ENCODE measurements around the gene SSRP1.
"Not testable (repeated sequence)": the region's sequence is repeated elsewhere in the genome, so short reads cannot be mapped to it uniquely, and the experiment has no call there.

The SSRP1 gene

DNA sequence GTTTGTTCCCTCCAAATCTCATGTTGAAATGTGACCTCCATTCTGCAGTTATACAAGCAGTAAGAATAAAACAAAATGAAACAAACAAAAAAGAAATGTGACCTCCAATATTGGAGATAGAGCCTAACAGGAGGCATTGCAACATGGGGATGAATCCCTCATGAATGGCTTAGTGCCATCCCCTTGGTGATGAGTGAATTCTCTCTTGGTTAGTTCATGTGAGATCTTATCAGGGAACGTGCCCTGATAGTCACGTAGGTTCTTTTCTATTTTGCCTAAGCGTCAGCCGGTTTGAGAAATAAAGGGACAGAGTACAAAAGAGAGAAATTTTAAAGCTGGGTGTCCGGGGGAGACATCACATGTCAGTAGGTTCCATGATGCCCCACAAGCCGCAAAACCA lies 54.1 kb downstream of the SSRP1 start:
- H3K27ac ChIP-seq (ENCODE audit: low read length, poor library complexity, severe bottlenecking); H2BK12ac ChIP-seq (ENCODE audit: low read length in 2 of 2); H3K36me3 ChIP-seq (ENCODE audit: control insufficient read depth in 1 of 2, insufficient read depth in 2 of 2, low read depth in 1 of 2, low read length in 2 of 2); H4K8ac ChIP-seq (ENCODE audit: low read length); H2AFZ ChIP-seq (ENCODE audit: low read depth, low read length); H4K91ac ChIP-seq (ENCODE audit: low read length); H3K4me1 ChIP-seq (ENCODE audit: control insufficient read depth, insufficient read depth, low read depth, low read length); H2AK5ac ChIP-seq (ENCODE audit: low read length, severe bottlenecking); H3K79me1 ChIP-seq (replicated peaks; ENCODE audit: low read length, poor library complexity, severe bottlenecking); H3K4me2 ChIP-seq (ENCODE audit: low read length, poor library complexity, severe bottlenecking); H3K9ac ChIP-seq (ENCODE audit: low read length); H3K14ac ChIP-seq (ENCODE audit: low read length in 2 of 2); H3K23ac ChIP-seq (ENCODE audit: low read length in 2 of 2); H2BK5ac ChIP-seq (ENCODE audit: low read depth, low read length, poor library complexity, severe bottlenecking); H3K9me3 ChIP-seq (ENCODE audit: control insufficient read depth, low read length); DNase-seq; H3K18ac ChIP-seq (ENCODE audit: low read depth in 1 of 2, low read length in 2 of 2); H2BK15ac ChIP-seq (ENCODE audit: low read depth, poor library complexity, severe bottlenecking); H2BK120ac ChIP-seq (ENCODE audit: low read depth, low read length); H3K27me3 ChIP-seq (ENCODE audit: control insufficient read depth in 1 of 2, insufficient read depth in 1 of 2, low read length in 2 of 2); H3K4me3 ChIP-seq (ENCODE audit: insufficient read depth in 1 of 2, low read depth in 1 of 2, low read length in 2 of 2); H3K4ac ChIP-seq (ENCODE audit: low read depth in 1 of 2, low read length in 2 of 2): not testable (repeated sequence)
- 94% methylated on average over 5 of the region's 6 CpGs for WGBS

DNA sequence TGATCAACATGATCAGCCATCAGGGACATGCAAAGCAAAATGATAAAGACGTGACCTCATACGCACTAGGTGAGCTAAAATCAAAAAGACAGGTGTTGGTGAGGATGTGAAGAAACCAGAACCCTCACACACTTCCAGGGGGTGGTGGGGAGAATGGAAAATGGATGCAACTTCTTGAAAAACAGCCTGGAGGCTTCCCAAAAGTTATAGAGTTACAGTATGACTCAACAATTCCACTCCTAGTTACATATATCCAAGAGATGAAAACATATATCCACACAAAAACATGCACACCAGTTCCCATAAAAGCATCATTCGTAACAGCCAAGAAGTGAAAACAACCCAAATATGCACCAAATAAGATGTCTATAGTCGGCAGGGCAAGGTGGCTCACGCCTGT lies 56.6 kb downstream of the SSRP1 start:
- Histone ChIP-seq H2BK12ac (ENCODE audit: low read length in 2 of 2) (no peak overlapping the region), H4K8ac (ENCODE audit: low read length) (no peak overlapping the region), H3K36me3 (ENCODE audit: control insufficient read depth in 1 of 2, insufficient read depth in 2 of 2, low read depth in 1 of 2, low read length in 2 of 2) (no peaks in the 10 kb centered on the region), H2AFZ (ENCODE audit: low read depth, low read length) (no peak overlapping the region), H3K14ac (ENCODE audit: low read length in 2 of 2) (no peak overlapping the region), H3K9me3 (ENCODE audit: control insufficient read depth, low read length) (peaks cover 5% of the 10 kb centered on the region), H3K27ac (ENCODE audit: low read length, poor library complexity, severe bottlenecking) (no peak overlapping the region), H2BK120ac (ENCODE audit: low read depth, low read length) (no peak overlapping the region), H3K23ac (ENCODE audit: low read length in 2 of 2) (no peak overlapping the region), H2BK5ac (ENCODE audit: low read depth, low read length, poor library complexity, severe bottlenecking) (no peak overlapping the region), H3K4ac (ENCODE audit: low read depth in 1 of 2, low read length in 2 of 2) (no peak overlapping the region), H3K9ac (ENCODE audit: low read length) (peak overlapping the region; percentile 85), H3K79me1 (replicated peaks; ENCODE audit: low read length, poor library complexity, severe bottlenecking) (no peaks in the 10 kb centered on the region), H3K27me3 (ENCODE audit: control insufficient read depth in 1 of 2, insufficient read depth in 1 of 2, low read length in 2 of 2) (peaks cover 0 to 7% of the 10 kb centered on the region in 2 experiments), H3K4me3 (ENCODE audit: insufficient read depth in 1 of 2, low read depth in 1 of 2, low read length in 2 of 2) (no peak overlapping the region), H3K18ac (ENCODE audit: low read depth in 1 of 2, low read length in 2 of 2) (no peak overlapping the region), H2AK5ac (ENCODE audit: low read length, severe bottlenecking) (no peak overlapping the region), H3K4me1 (ENCODE audit: control insufficient read depth, insufficient read depth, low read depth, low read length) (no peaks in the 10 kb centered on the region), H3K4me2 (ENCODE audit: low read length, poor library complexity, severe bottlenecking) (no peak overlapping the region), H4K91ac (ENCODE audit: low read length) (no peak overlapping the region), H2BK15ac (ENCODE audit: low read depth, poor library complexity, severe bottlenecking) (no peak overlapping the region)
- 97% methylated on average over 5 of the region's 5 CpGs for WGBS
- DNase-seq, result peak; percentile 21

DNA sequence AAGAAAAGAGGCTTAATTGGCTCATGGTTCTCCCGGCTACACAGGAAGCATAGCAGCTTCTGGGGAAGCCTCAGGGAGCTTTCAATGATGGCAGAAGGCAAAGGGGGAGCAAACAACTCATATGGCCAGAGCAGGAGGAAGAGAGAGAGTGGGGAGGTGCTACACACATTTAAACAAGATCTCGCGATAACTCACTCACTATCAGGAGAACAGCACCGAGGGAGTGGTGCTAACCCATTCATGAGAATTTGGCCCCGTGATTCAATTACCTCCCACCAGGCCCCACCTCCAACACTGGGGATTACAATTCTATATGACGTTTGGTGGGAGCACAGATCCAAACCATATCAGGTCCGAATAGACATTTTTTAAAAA lies 57.0 kb downstream of the SSRP1 start:
- no peak for DNase-seq
- 82% methylated on average over 7 of the region's 7 CpGs for WGBS
- peak overlapping the region; percentile 85 for H3K9ac ChIP-seq (ENCODE audit: low read length)
- H3K4me2 ChIP-seq (ENCODE audit: low read length, poor library complexity, severe bottlenecking), result no peak overlapping the region
- H3K27ac ChIP-seq (ENCODE audit: low read length, poor library complexity, severe bottlenecking), result no peak overlapping the region
- no peak overlapping the region for H2BK120ac ChIP-seq (ENCODE audit: low read depth, low read length)
- no peak overlapping the region for H2AFZ ChIP-seq (ENCODE audit: low read depth, low read length)
- H3K4me1 ChIP-seq (ENCODE audit: control insufficient read depth, insufficient read depth, low read depth, low read length), result no peaks in the 10 kb centered on the region
- no peak overlapping the region for H3K23ac ChIP-seq (ENCODE audit: low read length in 2 of 2)
- H2AK5ac ChIP-seq (ENCODE audit: low read length, severe bottlenecking), result no peak overlapping the region
- no peak overlapping the region for H3K18ac ChIP-seq (ENCODE audit: low read depth in 1 of 2, low read length in 2 of 2)
- no peak overlapping the region for H2BK5ac ChIP-seq (ENCODE audit: low read depth, low read length, poor library complexity, severe bottlenecking)
- H3K4ac ChIP-seq (ENCODE audit: low read depth in 1 of 2, low read length in 2 of 2), result no peak overlapping the region
- no peak overlapping the region for H2BK15ac ChIP-seq (ENCODE audit: low read depth, poor library complexity, severe bottlenecking)
- no peak overlapping the region for H3K4me3 ChIP-seq (ENCODE audit: insufficient read depth in 1 of 2, low read depth in 1 of 2, low read length in 2 of 2)
- no peaks in the 10 kb centered on the region for H3K79me1 ChIP-seq (replicated peaks; ENCODE audit: low read length, poor library complexity, severe bottlenecking)
- H4K91ac ChIP-seq (ENCODE audit: low read length), result no peak overlapping the region
- no peak overlapping the region for H3K14ac ChIP-seq (ENCODE audit: low read length in 2 of 2)
- H3K36me3 ChIP-seq (ENCODE audit: control insufficient read depth in 1 of 2, insufficient read depth in 2 of 2, low read depth in 1 of 2, low read length in 2 of 2), result no peaks in the 10 kb centered on the region
- peaks cover 0 to 7% of the 10 kb centered on the region in 2 experiments for H3K27me3 ChIP-seq (ENCODE audit: control insufficient read depth in 1 of 2, insufficient read depth in 1 of 2, low read length in 2 of 2)
- H3K9me3 ChIP-seq (ENCODE audit: control insufficient read depth, low read length), result peaks cover 5% of the 10 kb centered on the region
- peak overlapping the region in 1 of 2 experiments; percentile 29 for H2BK12ac ChIP-seq (ENCODE audit: low read length in 2 of 2)
- H4K8ac ChIP-seq (ENCODE audit: low read length), result peak overlapping the region; percentile 16

DNA sequence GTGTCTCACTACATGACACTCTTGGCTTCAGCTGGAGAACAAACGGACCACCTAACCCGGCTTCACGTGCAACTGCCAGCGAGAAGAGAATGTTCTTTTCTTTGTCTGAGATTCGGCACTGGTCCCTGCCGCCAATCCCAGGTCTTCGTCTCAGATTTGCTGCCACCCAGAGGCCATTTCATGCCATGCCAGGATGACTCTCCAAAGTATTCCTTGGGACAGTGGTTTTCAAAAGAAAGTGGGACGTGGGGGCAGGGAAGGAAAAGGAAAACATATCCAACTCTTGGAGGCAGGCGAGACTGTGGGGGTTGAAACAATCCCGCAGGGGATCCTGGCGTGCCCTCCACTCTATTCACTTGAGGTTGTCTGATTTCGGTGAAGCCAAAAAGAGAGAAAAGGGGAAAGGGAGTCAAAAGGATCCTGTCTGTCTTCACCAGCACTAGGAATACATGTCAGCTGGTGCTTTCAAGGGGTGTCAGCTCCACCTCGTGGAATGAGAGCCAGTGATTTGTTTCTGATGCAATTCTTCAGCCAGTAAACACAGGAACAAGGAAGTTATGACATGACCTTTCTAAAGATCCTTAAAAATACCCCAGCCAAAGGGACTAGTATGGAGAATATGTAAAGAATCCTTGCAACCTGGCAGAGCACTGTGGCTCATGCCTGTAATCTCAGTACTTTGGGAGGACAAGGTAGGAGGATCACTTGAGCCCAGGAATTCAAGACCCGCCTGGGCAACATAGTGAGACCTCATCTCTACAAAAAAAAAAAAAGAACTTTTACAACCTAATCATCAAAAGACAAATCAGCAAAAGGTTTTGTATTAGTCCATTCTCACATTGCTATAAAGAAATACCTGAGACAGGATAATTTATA lies 57.6 kb downstream of the SSRP1 start:
- Histone ChIP-seq H2AK5ac (ENCODE audit: low read length, severe bottlenecking) (no peak overlapping the region), H3K27me3 (ENCODE audit: control insufficient read depth in 1 of 2, insufficient read depth in 1 of 2, low read length in 2 of 2) (peaks cover 0 to 7% of the 10 kb centered on the region in 2 experiments), H4K91ac (ENCODE audit: low read length) (peak overlapping the region; percentile 43), H3K14ac (ENCODE audit: low read length in 2 of 2) (no peak overlapping the region), H3K23ac (ENCODE audit: low read length in 2 of 2) (no peak overlapping the region), H2BK12ac (ENCODE audit: low read length in 2 of 2) (no peak overlapping the region), H3K9ac (ENCODE audit: low read length) (peak overlapping the region; percentile 85), H3K36me3 (ENCODE audit: control insufficient read depth in 1 of 2, insufficient read depth in 2 of 2, low read depth in 1 of 2, low read length in 2 of 2) (no peaks in the 10 kb centered on the region), H3K9me3 (ENCODE audit: control insufficient read depth, low read length) (peaks cover 10% of the 10 kb centered on the region), H3K79me1 (replicated peaks; ENCODE audit: low read length, poor library complexity, severe bottlenecking) (no peaks in the 10 kb centered on the region), H2AFZ (ENCODE audit: low read depth, low read length) (no peak overlapping the region), H2BK120ac (ENCODE audit: low read depth, low read length) (peak overlapping the region; percentile 93), H3K4me2 (ENCODE audit: low read length, poor library complexity, severe bottlenecking) (peak overlapping the region; percentile 59), H3K4me1 (ENCODE audit: control insufficient read depth, insufficient read depth, low read depth, low read length) (no peaks in the 10 kb centered on the region), H2BK15ac (ENCODE audit: low read depth, poor library complexity, severe bottlenecking) (no peak overlapping the region), H4K8ac (ENCODE audit: low read length) (peak overlapping the region; percentile 91), H2BK5ac (ENCODE audit: low read depth, low read length, poor library complexity, severe bottlenecking) (peak overlapping the region; percentile 50), H3K18ac (ENCODE audit: low read depth in 1 of 2, low read length in 2 of 2) (peak overlapping the region in 1 of 2 experiments; percentile 76), H3K4ac (ENCODE audit: low read depth in 1 of 2, low read length in 2 of 2) (peak overlapping the region in 1 of 2 experiments; percentile 47), H3K4me3 (ENCODE audit: insufficient read depth in 1 of 2, low read depth in 1 of 2, low read length in 2 of 2) (peak overlapping the region in 1 of 2 experiments; percentile 57), H3K27ac (ENCODE audit: low read length, poor library complexity, severe bottlenecking) (peak overlapping the region; percentile 46)
- DNase-seq, result peak; percentile 85
- 11% methylated on average over 14 of the region's 14 CpGs for WGBS
